ENCODE results near the gene FGF11. TPM values are rescaled to one million over a fixed set of nuclear protein-coding genes. Genes with fewer than 3 reads are reported as not detected.

The FGF11 gene
- total and polyA plus RNA-seq, 9 donors = 0.10 to 5.1 (median 0.61) TPM

DNA sequence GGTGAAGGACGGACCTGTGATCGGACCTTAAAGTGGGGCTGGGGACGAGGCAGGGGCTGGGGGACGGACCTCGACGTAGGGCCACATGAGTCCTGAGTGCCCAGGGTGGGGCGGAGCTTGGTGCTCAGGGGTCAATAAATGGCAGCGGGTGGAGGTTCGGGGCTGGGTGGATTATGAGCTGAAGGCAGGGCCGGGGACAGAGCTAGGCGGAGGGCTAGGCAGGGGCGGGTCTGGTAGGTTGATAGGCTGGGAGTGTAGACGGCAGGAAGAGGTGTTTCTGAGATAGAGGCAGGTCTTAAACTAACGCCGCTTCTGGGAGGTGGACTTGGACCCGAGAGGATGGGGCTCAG, 6.3 kb downstream of the FGF11 start:
- Histone ChIP-seq H3K36me3 (no peaks in the 10 kb centered on the region), H3K27me3 (no peaks in the 10 kb centered on the region), H3K27ac (no peak overlapping the region), H3K4me1 (ENCODE audit: insufficient read depth) (no peaks in the 10 kb centered on the region), H3K4me3 (no peak overlapping the region), H3K9me3 (no peaks in the 10 kb centered on the region)
- intact Hi-C loops (cut with DNase I) = no loop called here
- DNase-seq = no peak
- TF ChIP-seq POLR2A (IDR thresholded peaks at IDR 0.05) (no peak), EP300 (IDR thresholded peaks at IDR 0.05) (no peak)
- TF ChIP-seq, protein P1, sequence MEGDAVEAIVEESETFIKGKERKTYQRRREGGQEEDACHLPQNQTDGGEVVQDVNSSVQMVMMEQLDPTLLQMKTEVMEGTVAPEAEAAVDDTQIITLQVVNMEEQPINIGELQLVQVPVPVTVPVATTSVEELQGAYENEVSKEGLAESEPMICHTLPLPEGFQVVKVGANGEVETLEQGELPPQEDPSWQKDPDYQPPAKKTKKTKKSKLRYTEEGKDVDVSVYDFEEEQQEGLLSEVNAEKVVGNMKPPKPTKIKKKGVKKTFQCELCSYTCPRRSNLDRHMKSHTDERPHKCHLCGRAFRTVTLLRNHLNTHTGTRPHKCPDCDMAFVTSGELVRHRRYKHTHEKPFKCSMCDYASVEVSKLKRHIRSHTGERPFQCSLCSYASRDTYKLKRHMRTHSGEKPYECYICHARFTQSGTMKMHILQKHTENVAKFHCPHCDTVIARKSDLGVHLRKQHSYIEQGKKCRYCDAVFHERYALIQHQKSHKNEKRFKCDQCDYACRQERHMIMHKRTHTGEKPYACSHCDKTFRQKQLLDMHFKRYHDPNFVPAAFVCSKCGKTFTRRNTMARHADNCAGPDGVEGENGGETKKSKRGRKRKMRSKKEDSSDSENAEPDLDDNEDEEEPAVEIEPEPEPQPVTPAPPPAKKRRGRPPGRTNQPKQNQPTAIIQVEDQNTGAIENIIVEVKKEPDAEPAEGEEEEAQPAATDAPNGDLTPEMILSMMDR (IDR thresholded peaks at IDR 0.05) = no peak
- WGBS, 3 donors = 8 to 9% (median 8%) methylated on average over 16 of the region's 16 CpGs

DNA sequence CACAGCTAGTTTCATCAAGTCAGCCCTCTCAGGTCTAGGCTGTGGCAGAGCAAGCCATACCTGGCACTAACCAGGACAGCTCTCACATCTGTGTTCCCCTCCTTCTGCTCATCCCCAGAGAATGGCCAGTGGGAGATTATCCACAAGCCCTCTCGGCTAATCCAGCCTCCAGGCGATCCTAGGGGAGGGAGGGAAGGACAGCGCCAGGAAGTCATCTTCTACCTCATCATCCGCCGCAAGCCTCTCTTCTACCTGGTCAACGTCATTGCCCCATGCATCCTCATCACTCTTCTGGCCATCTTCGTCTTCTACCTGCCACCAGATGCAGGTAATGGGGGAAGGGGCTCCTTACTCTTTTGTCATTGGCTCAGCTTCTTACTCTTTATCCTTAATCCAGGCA, 9.1 kb downstream of the FGF11 start:
- no peak overlapping the region for H3K4me3 ChIP-seq
- H3K36me3 ChIP-seq = no peaks in the 10 kb centered on the region
- H3K4me1 ChIP-seq (ENCODE audit: insufficient read depth) = no peaks in the 10 kb centered on the region
- 88 to 92% (median 90%) methylated on average over 7 of the region's 7 CpGs for WGBS, 3 donors
- TF ChIP-seq, protein P1 (IDR thresholded peaks at IDR 0.05) = no peak
- TF ChIP-seq POLR2A (IDR thresholded peaks at IDR 0.05) = no peak
- TF ChIP-seq EP300 (IDR thresholded peaks at IDR 0.05) = no peak
- DNase-seq = no peak
- H3K27ac ChIP-seq = no peak overlapping the region
- H3K27me3 ChIP-seq = no peaks in the 10 kb centered on the region
- intact Hi-C loops (cut with DNase I) = no loop called here
- no peaks in the 10 kb centered on the region for H3K9me3 ChIP-seq

DNA sequence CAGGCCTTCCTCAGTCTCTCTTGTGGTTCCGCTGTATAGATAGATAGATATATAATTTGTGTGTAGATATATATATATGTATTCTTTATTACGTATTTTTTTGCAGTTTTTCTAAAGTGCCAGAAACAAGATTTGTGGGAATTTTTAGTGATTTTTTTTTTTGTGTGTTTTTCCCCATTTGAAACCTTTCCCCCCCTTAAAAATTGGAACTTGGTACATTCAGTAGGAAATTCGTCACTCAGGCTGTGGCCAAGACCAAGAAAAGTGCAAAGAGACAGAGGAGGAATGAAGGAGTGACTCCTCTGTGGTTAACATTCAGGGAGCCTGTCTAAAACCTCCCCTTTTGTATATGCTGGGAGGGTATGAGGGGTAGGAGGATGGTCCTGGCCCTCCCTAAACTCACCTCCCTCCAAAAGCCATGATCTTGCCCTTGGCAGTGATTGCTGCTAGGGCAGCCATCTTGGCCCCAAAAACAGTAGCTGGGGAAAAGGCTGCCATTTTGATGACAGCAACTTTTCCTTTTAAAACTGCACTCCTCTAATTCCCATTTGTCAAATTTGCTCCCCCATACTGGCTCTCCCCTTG, 20.7 kb downstream of the FGF11 start:
- WGBS, 3 donors = 67 to 71% (median 71%) methylated on average over 3 of the region's 3 CpGs
- no peak for DNase-seq

DNA sequence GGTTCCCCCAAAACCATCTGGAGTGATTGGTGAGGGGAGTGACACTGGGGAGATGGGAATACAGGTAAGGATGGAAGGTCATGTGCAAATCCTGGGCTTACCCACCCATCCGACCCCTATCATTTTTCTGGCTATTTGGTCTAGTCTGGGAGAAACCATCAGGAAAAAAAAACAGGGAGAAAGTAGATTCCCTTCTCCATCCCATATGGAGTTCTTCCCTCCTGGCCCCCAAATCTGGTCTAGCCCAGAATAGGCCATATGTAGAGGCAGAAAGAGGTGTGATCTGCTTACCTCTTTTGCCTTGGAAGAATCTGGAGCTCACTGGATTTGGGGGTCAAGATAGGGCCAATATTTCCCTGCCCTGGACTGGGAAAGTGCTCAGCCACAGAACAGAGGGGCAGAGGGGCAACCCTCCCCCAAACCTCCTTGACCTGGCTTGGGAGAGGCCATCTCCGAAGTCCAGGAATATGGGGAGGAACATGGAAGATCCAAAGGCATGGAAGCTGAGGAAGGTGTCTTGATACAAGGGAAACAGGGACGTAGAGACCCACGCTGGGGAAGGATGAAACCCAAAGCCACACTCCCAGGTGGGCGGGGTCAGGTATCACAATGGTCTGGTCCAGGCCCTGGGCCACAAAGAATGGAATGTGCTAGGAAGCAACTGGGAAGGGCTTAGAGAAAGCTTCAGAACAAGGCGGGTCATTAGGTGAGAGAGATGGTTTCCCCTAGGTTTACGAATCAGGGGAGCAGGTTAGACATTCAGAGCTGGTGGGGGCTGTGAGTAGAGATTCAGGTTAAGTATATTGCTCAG, 21.7 kb downstream of the FGF11 start:
- DNase-seq = no peak
- intact Hi-C loops (cut with DNase I) = no loop called here
- H3K4me3 ChIP-seq = no peak overlapping the region
- peaks cover 2% of the 10 kb centered on the region for H3K4me1 ChIP-seq (ENCODE audit: insufficient read depth)
- 90 to 95% (median 91%) methylated on average over 7 of the region's 7 CpGs for WGBS, 3 donors
- TF ChIP-seq EP300 (IDR thresholded peaks at IDR 0.05) (no peak), POLR2A (IDR thresholded peaks at IDR 0.05) (no peak)
- TF ChIP-seq, protein P1 (IDR thresholded peaks at IDR 0.05) = no peak
- no peaks in the 10 kb centered on the region for H3K9me3 ChIP-seq
- H3K27ac ChIP-seq = no peak overlapping the region
- no peaks in the 10 kb centered on the region for H3K27me3 ChIP-seq
- H3K36me3 ChIP-seq = no peaks in the 10 kb centered on the region

More for the DNA sequence above, 20.7 kb downstream of the FGF11 start:
- TF ChIP-seq POLR2A (IDR thresholded peaks at IDR 0.05) (no peak), EP300 (IDR thresholded peaks at IDR 0.05) (no peak)
- TF ChIP-seq, protein P1 (IDR thresholded peaks at IDR 0.05) = no peak
- Histone ChIP-seq H3K27ac (no peak overlapping the region), H3K4me3 (no peak overlapping the region), H3K4me1 (ENCODE audit: insufficient read depth) (peaks cover 2% of the 10 kb centered on the region), H3K9me3 (no peaks in the 10 kb centered on the region), H3K27me3 (no peaks in the 10 kb centered on the region), H3K36me3 (no peaks in the 10 kb centered on the region)
- intact Hi-C loops (cut with DNase I) = loop anchor here in 1 of 4 donors (1.0 kb wide), 1 partner anchor 21 kb away; the partner anchor contains the start of gene FGF11

Data from ovary (tissue), 9 donors.